Pancreas (tissue), 10 donors: ENCODE data around the gene RFWD3. TPM values are rescaled to one million over a fixed set of nuclear protein-coding genes. Genes with fewer than 3 reads are reported as not detected.
"Not testable (repeated sequence)": the region's sequence is repeated elsewhere in the genome, so short reads cannot be mapped to it uniquely, and the experiment has no call there.

Experiments
- ATAC-seq, 4 donors: fragments of 200-7000 bp; cut with Tn5 transposase; one replicate each; pipeline versions ENCODE4 v1.8.0 to v1.9.1; 2020; ENCODE audit warnings: mild to moderate bottlenecking in 4 of 4, moderate library complexity in 4 of 4
- DNase-seq, 6 donors: peaks; one replicate each; pipeline ENCODE4 v3.0.0-alpha.2; 2020
- FAIRE-seq: peaks from 2 replicates; lab custom pipeline; 2012; peaks lifted over from hg19 to GRCh38; lab: Jason Lieb, UNC
- H3K27ac ChIP-seq, 4 donors: fragments of 200-600 bp; sonication (generic); 1 replicate in 3 of 4; 2 replicates in 1 of 4; pipeline versions ENCODE4 v1.5.0 to v1.8.0; 2020
- H3K27me3 ChIP-seq, 4 donors: fragments of 200-600 bp; one replicate each; pipeline ENCODE4 v1.8.0; 2021
- H3K36me3 ChIP-seq, 3 donors: fragments of 200-600 bp; sonication (generic) in 1 of 3; one replicate each; pipeline versions ENCODE4 v1.5.0 to v1.8.0; 2020 to 2021
- H3K4me1 ChIP-seq, 3 donors: fragments of 200-600 bp; one replicate each; pipeline ENCODE4 v1.8.0; 2021
- H3K4me3 ChIP-seq, 4 donors: fragments of 200-600 bp; sonication (generic) in 2 of 4; one replicate each; pipeline versions ENCODE4 v1.5.0 to v1.8.0; 2020 to 2021
- H3K9me3 ChIP-seq, 4 donors: fragments of 200-600 bp; one replicate each; pipeline ENCODE4 v1.8.0; 2021
- WGBS, 2 donors: extraction: QIAGEN DNeasy Blood & Tissue Kit; methylation state at CpG; one replicate each; pipeline ENCODE4 v1.1.7; 2013; 5-methylcytosine and 5-hydroxymethylcytosine counted together
- intact Hi-C, 3 donors: fragments of 100-400 bp; cut with DNase I; formaldehyde crosslinking; loops; one replicate each; pipeline versions ENCODE4 v1.11.1 to v1.14.2; 2022
- polyA plus RNA-seq, 2 donors: library from polyadenylated mRNA; stranded (reverse); fragments of 200-250 nt; gene quantifications; one replicate each; pipeline ENCODE4 v1.2.3, GENCODE V29; 2013
- total RNA-seq, 6 donors: library from RNA; stranded (reverse); fragmentation: NEBNext Ultra II Directional in 4 of 6; extraction: Animal tissue kit (Norgen Biotek cat#: 25700) in 4 of 6; gene quantifications; one replicate each; pipeline versions ENCODE4 v1.2.1 to v1.2.4, GENCODE V29; 2021 to 2023
- TF ChIP-seq, protein P1 (sequence below), 4 donors: fragments of 200-600 bp; sonication (generic) in 3 of 4; IDR thresholded peaks; one replicate each; pipeline versions ENCODE4 v1.5.0 to v1.8.0; 2021; ENCODE audit warnings: antibody characterized with exemption in 4 of 4
- donor health status: healthy with polysubstance abuse.
- donor health status: DM: no; HTN: no; CAD: no; lungs with moderate emphysema.
- donor health status: DM: no; HTN: no; CAD: no.
- donor health status: control.
- donor health status: control.
- donor health status: Bipolar disorder and iron deficiency.
- donor health status: DM: yes; HTN: yes; CAD: no.
- donor health status: DM: no; HTN: no; CAD: no.
- donor health status: DM: no; HTN: no; CAD: no.
- donor health status: DM: yes; HTN: yes; CAD: no.

RFWD3 gene
- total and polyA plus RNA-seq, 8 donors: 3.7 to 14.0 (median 7.1) TPM

DNA sequence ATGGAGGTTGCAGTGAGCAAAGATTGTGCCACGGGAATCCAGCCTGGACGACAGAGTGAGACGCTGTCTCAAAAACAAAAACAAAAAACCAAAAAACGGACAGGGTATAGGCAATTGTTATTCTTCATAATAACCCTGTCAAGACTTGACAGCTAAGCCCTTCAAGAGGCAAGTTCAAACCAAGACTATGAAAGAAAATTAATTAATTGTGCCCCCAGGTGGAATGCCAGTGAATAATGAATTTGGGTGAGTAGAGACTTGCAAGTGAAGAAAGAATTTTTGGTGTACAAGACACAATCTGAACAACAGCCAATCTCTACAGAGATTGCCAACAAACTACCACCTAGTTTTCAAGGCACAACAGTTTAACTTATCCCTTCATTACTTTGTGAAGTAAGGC is 6.3 kb downstream of the RFWD3 start:
- TF ChIP-seq, protein P1, sequence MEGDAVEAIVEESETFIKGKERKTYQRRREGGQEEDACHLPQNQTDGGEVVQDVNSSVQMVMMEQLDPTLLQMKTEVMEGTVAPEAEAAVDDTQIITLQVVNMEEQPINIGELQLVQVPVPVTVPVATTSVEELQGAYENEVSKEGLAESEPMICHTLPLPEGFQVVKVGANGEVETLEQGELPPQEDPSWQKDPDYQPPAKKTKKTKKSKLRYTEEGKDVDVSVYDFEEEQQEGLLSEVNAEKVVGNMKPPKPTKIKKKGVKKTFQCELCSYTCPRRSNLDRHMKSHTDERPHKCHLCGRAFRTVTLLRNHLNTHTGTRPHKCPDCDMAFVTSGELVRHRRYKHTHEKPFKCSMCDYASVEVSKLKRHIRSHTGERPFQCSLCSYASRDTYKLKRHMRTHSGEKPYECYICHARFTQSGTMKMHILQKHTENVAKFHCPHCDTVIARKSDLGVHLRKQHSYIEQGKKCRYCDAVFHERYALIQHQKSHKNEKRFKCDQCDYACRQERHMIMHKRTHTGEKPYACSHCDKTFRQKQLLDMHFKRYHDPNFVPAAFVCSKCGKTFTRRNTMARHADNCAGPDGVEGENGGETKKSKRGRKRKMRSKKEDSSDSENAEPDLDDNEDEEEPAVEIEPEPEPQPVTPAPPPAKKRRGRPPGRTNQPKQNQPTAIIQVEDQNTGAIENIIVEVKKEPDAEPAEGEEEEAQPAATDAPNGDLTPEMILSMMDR (IDR thresholded peaks at IDR 0.05): no peak
- Histone ChIP-seq H3K4me3 (no peak overlapping the region), H3K27me3 (no peaks in the 10 kb centered on the region), H3K4me1 (peaks cover 0 to 6% (median 0%) of the 10 kb centered on the region in 3 donors), H3K27ac (no peak overlapping the region), H3K9me3 (no peaks in the 10 kb centered on the region), H3K36me3 (peaks cover 0 to 19% (median 0%) of the 10 kb centered on the region in 3 donors)
- FAIRE-seq (no peak), DNase-seq (no peak), ATAC-seq (no peak)
- WGBS, 2 donors: 85 to 90% methylated on average over 4 of the region's 4 CpGs
- intact Hi-C loops: no loop called here

GRCh38 chr16:74659041-74659440 is 7.6 kb downstream of the RFWD3 start:
- intact Hi-C loops: no loop called here
- no peak overlapping the region for H3K27ac ChIP-seq
- H3K9me3 ChIP-seq: no peaks in the 10 kb centered on the region
- no peak for ATAC-seq
- no peak for FAIRE-seq
- H3K4me3 ChIP-seq: no peak overlapping the region
- H3K27me3 ChIP-seq: no peaks in the 10 kb centered on the region
- TF ChIP-seq, protein P1 (IDR thresholded peaks at IDR 0.05): no peak
- H3K4me1 ChIP-seq: peaks cover 0 to 6% (median 0%) of the 10 kb centered on the region in 3 donors
- 84 to 87% methylated on average over 2 of the region's 2 CpGs for WGBS, 2 donors
- DNase-seq: no peak
- H3K36me3 ChIP-seq: peaks cover 0 to 19% (median 0%) of the 10 kb centered on the region in 3 donors

DNA sequence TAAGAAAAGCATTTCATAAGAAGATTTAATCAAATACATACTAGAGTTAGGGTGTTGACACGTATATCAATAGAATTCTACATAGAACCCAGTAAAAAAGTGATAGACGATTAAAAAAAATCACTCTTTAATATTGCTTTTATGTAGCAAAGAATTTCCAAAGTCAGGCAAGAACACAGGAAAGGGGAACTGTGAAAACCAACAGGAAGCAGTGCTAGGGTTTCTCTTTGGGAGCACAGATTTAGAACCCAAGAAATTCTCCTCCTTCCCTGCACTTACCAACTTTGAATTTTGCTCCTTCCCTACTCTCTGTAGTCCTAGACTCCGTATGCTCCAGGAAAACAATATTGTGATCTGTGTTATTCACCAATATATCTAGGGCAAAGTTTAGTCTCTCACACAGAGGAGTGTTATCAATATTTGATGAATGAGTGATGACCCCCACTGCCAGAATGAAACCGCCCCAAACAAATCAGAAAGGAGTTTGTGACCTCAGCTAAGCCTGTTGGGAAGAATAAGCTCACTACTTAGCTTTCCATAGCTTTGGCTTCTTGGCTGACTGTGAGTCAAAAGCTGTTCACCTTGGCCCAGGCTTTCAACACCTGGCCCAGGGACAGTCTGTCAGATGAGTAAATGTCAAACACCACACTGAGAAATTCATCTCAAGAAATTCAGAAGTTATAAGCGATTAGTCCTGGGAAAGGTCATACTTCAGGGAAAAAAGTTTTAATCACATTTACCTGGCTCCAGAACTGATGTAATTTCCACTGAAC is 8.6 kb downstream of the RFWD3 start:
- ATAC-seq (peak in 3 of 4 donors; percentile 61 to 81 (median 74)), DNase-seq (no peak), FAIRE-seq (no peak)
- TF ChIP-seq, protein P1 (IDR thresholded peaks at IDR 0.05): no peak
- 45 to 61% methylated on average over 5 of the region's 5 CpGs for WGBS, 2 donors
- Histone ChIP-seq H3K9me3 (no peaks in the 10 kb centered on the region), H3K36me3 (peaks cover 0 to 19% (median 0%) of the 10 kb centered on the region in 3 donors), H3K4me1 (peaks cover 0 to 6% (median 0%) of the 10 kb centered on the region in 3 donors), H3K27me3 (no peaks in the 10 kb centered on the region), H3K4me3 (no peak overlapping the region), H3K27ac (no peak overlapping the region)
- intact Hi-C loops: no loop called here

DNA sequence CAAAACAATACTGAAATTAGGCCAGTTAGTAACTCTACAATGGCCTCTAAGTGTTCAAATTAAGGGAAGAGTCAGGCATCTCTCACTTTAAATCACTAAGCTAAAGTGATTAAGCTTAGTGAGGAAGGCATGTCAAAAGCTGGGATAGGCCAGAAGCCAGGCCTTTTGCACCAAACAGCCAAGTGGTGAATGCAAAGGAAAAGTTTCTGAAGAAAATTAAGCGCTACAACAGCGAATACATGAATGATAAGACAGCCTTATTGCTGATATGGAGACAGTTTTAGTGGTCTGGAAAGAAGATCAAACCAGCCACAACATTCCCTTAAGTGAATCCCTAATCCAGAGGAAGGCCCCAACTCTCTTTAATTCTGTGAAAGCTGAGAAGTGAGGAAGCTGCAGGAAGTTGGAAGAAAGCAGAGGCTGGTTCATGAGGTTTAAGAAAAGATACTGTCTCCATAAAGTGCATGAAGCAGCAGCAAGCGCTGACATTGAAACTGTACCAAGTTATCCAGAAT is 12.1 kb downstream of the RFWD3 start:
- peaks cover 0 to 6% (median 0%) of the 10 kb centered on the region in 3 donors for H3K4me1 ChIP-seq
- H3K36me3 ChIP-seq: peaks cover 0 to 5% (median 0%) of the 10 kb centered on the region in 3 donors
- TF ChIP-seq, protein P1 (IDR thresholded peaks at IDR 0.05): no peak
- intact Hi-C loops: no loop called here
- WGBS, 2 donors: 82 to 85% methylated on average over 3 of the region's 3 CpGs
- DNase-seq (no peak), ATAC-seq (no peak), FAIRE-seq (no peak)
- H3K27me3 ChIP-seq: no peaks in the 10 kb centered on the region
- H3K4me3 ChIP-seq: no peak overlapping the region
- no peaks in the 10 kb centered on the region for H3K9me3 ChIP-seq
- no peak overlapping the region for H3K27ac ChIP-seq

- H3K4me1 ChIP-seq, H3K4me3 ChIP-seq, H3K27ac ChIP-seq, FAIRE-seq, ATAC-seq, DNase-seq, H3K9me3 ChIP-seq, H3K36me3 ChIP-seq, H3K27me3 ChIP-seq, intact Hi-C loops: not testable (repeated sequence)
- WGBS, 2 donors: 97% methylated on average over 2 of the region's 2 CpGs
Measured at GRCh38 chr16:74652883-74653282, 13.8 kb downstream of the RFWD3 start.
